Stimulated activated CD4-positive, alpha-beta T cell treated with anti-CD3 and anti-CD28 coated beads, Interleukin-12 subunit alpha, Interleukin-12 subunit beta, amount 100 ng/mL, for 4 hours (primary cell): ENCODE data around the gene LRSAM1.

Source experiments
- DNase-seq: peaks from one replicate; pipeline ENCODE4 v3.0.0-alpha.2; 2020

LRSAM1 gene

DNA sequence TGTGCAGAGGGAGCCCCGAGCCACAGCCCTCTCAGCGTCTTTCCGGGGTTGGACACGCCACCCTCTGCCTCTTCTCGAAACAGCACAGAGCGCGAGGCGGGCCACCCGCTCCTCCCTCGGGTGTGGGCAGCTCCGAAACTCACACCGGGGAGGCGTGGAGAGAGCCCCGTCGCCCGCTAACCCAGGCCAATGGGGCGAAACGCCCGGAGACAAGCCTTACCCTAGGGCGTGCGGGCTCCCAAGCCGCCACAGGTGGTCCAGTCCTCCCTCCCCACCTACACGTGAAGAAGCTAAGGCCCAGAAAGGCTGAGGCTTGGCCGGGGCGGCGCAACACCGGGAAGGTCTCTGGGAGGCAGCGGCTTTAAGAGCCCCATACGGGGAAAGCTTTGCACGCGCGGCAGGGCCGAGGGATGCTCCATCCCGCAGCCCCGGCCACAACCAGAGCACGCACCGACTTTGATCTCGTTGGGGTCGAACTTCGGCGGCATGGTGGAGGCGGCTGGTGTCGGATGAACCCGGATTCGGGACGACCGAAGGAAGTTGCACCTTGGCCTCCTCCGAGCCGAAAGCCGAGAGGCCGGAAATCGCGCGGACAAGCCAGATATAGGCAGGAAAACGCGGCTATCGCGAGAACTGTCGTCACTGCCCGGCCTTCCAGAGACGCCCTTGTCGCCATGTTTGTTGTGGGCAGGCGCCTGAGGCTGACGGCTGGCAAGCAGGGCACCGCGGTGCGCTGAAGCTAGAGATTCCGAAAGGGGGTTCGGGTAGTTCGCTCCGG lies at the start of gene LRSAM1, which contains the start of gene RPL12:
LRSAM1 (plus strand) TSS at position 681 of the 778 bp plus-strand sequence. CDS start 3,018 bp downstream, outside the sequence.
RPL12 (minus strand) TSS at position 577 of the 778 bp plus-strand sequence; CDS start at position 488, 89 bp downstream.
- peak; percentile 100 for DNase-seq

DNA sequence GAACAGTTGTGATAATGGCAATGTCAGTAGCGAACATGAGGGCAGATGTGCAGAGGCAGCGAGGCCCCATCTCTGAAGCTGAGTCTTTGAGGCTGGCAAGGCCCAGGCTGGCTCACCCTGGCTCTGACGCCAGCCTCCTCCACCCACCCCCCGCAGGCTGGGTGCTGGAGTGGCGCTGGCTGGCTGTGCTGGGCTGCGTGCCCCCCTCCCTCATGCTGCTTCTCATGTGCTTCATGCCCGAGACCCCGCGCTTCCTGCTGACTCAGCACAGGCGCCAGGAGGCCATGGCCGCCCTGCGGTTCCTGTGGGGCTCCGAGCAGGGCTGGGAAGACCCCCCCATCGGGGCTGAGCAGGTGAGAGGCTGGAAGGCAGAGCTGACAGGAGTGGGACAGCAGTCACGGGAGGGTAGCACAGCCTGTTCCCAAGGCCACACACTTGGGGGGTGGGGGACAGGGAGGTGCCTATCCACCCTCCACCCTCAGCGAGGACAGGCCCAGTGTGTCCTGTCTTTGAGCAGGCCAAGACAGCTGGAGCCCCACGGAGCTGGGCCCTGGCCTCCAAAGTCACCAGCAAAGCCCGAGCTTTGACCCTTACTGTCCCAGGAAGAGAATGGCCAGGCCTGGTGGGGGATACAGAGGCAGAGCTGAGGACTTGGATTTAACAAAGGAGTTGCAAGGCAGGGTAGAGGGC lies 48.8 kb upstream of the LRSAM1 start:
- DNase-seq = no peak

DNA sequence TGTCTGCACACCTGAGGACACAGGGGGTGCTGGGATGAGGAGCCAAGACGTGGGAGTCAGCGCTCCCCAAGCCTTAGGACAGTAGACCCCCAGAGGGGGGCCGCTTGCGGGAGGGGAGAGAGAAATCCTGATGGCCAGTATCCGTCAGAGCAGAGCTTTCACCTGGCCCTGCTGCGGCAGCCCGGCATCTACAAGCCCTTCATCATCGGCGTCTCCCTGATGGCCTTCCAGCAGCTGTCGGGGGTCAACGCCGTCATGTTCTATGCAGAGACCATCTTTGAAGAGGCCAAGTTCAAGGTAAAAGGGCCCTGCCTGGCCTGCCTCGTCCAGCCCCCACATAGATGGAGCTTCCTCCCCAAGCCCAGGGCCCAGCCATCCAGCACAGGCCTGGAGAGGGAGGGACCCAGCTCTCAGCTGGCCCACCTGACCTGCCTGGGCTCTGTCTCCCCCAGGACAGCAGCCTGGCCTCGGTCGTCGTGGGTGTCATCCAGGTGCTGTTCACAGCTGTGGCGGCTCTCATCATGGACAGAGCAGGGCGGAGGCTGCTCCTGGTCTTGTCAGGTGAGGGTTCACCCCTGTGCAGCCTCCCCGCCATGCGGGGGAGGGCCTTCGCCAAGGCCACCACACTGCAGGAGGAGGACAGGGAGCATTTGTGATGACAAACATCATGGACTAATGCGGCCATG lies 47.7 kb upstream of the LRSAM1 start:
- no peak for DNase-seq

DNA sequence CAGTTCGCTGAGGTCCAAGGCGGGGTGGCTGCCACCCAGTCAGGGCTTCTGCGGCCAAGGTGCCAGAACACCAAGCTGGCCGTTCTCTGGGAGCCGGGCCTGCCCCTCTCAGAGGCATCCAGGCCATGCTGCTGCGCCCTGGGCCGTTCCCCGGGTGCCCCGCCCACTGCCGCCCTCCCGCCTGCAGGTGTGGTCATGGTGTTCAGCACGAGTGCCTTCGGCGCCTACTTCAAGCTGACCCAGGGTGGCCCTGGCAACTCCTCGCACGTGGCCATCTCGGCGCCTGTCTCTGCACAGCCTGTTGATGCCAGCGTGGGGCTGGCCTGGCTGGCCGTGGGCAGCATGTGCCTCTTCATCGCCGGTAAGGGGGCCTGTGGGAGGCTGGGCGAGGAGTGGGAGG lies 46.7 kb upstream of the LRSAM1 start:
- no peak for DNase-seq

DNA sequence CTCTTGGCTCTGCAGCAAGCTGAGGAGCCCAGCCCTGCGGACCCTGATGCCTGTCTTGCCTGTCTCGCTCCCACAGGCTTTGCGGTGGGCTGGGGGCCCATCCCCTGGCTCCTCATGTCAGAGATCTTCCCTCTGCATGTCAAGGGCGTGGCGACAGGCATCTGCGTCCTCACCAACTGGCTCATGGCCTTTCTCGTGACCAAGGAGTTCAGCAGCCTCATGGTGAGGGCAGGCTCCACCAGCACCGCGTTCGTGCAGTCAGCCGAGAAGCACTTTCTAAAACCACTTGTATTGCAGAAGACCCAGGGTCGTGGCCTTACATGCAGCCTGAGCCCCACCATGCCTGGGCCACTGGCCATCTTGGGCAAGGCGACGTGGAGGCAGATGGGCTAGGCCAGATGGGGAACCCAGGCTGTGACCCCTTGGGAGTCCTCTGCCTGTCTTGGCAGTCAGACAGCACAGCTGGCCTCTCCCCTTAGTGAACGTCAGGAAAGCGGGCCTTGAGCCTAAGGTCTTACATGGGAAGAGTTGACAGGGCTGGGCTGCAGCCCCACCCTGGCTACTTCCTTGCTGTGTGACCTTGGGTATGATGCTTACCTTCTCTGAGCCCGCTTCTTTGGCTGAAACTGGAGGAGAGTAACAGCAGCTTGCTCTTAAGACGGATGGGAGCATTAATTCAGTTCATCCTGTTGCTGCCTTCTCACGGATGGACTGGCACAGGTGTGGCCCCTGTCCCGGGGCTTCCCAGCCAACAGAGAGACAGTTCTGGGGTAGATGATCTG lies 45.8 kb upstream of the LRSAM1 start:
- DNase-seq = no peak

DNA sequence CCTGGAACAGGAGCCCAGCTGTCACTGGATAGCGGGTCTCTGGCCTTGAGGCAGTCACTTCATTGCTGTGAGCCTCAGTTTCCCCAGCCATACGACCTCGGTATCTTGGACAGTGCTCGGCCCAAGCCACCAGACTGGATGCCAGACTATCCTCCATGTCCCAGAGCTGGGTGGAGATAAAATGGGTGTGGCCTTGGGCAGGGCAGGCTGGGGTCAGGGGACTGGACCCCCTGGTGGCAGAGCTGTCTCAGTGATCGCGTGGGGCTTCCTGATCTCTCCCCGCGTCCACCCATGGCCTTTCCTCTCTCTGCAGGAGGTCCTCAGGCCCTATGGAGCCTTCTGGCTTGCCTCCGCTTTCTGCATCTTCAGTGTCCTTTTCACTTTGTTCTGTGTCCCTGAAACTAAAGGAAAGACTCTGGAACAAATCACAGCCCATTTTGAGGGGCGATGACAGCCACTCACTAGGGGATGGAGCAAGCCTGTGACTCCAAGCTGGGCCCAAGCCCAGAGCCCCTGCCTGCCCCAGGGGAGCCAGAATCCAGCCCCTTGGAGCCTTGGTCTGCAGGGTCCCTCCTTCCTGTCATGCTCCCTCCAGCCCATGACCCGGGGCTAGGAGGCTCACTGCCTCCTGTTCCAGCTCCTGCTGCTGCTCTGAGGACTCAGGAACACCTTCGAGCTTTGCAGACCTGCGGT lies 44.4 kb upstream of the LRSAM1 start:
- no peak for DNase-seq

DNA sequence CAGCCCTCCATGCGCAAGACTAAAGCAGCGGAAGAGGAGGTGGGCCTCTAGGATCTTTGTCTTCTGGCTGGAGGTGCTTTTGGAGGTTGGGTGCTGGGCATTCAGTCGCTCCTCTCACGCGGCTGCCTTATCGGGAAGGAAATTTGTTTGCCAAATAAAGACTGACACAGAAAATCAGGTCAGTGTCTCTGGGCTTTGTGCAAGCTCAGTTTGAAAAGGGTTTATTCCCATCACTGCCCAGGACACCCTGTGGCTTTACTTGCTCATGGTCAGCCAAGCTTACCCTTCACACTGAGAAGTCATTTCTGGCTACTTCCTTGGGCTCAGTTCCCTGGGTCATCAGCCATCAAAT lies 43.8 kb upstream of the LRSAM1 start:
- no peak for DNase-seq

DNA sequence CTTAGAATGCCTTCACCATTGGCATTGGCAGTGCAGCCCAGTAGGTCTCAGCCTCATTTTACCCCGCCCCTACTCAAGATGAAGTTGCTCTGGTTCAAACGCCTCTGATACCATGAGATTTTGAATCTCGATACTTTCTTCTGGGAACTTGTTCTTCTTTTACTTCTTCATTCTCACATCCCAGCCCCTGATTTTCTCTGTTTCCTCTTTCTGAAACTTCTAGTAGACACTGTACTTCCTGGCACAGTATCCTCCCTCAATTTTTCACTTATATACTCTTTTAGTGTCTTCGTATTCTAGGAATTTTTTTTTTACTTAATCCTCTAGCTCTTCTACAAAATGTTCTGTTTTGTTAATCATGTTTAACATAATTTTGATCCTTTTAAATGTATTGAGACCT lies 40.2 kb upstream of the LRSAM1 start:
- no peak for DNase-seq

DNA sequence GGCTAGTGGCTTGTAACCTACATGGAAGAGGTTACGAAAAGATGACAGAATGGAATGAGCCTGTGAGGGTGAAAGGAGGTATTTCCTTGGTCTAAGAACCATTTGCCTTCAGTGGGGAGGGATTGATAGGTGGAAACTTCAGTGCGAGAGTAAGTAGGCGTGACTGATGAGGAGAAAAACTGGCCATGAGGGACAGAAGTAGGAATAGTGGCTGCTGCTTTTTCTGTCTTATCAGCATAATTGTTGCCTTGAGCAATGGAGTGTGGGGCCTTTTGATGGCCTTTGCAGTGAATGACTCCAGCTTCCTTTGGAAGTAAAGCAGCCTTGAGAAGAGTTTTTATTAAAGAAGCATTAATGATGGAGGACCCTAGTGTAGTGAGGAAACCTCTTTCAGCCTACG lies 36.2 kb upstream of the LRSAM1 start:
- DNase-seq = no peak

DNA sequence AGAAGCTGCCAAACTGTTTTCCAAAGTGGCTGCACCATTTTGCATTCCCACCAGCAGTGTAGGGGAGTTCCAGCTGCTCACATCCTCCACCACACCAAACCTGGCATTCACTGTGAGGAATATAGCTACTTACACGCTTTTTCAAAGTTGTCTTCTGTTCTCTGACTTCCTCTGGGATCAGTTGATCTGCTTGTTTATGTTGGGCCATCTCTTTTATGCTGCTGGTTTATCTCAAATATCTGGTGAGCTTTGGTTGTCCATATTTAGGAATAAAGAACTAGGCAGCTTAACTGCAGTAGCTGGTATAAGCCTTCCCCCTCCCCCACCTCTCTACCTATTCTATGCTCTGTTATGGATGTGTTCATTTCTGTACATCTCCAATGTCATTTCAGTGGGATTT lies 35.7 kb upstream of the LRSAM1 start:
- no peak for DNase-seq

DNA sequence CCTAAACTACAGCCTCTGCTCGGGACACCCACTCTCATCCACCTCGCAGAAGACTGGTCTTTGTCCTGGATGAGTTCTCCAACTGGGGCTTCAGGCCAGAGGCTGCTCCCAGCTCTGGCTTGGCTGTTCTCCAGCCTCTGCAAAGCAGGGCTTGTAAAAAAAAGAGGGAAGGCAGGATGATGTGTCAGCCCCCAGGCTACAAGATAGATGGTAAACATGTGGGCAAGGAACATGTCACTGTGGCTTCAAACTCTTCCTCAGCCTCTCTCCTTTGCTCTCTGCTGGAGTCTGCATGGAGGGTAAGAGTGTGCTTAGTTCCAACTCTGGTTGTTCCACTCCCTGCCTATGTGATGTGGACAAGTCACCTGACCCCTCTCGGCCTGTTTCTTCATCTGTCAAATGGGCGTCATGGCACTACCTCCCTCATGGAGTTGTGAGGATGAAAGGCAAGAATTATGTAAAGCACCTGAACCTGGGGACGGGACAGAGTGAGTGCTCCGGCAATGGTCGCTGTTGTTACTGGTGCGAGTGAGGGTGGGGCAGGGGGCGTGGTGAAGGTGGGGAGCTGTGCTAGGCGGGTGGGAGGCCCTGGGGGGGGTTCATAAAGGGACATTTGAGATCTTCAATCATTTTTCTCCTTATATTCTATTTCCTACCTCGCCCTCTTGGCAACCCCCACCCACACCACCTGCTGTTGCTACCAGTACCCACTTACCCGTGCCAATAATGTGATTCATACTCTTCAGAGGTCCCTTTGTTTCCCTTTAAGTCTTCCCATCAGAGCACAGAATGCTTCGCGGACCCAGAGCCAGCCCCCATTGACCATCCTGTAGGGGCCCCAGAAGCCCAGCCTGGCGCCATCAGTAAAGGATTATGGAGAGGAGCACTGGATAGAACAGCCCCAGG lies 33.9 kb upstream of the LRSAM1 start:
- no peak for DNase-seq

DNA sequence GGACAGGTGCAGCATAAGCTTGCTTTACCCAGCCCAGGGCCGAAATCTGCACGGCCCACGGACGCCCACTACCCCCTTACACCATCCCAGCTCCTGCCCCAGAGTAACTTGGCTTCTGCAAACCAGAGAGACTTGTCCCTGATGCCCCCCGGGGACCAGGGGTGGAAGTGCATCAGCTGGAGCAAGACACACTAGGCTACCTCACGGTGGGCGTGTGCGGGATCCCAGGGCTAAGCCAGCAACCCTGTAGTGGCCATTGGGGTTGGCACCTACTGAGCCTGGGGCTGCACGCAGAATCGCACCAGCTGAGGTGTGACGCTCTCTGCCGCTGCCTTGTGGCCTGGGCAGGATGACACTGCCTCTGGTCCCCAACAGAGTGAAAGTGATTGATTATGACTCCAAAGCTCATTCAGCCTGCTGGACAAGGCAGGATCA lies 33.3 kb upstream of the LRSAM1 start:
- peak; percentile 36 for DNase-seq

DNA sequence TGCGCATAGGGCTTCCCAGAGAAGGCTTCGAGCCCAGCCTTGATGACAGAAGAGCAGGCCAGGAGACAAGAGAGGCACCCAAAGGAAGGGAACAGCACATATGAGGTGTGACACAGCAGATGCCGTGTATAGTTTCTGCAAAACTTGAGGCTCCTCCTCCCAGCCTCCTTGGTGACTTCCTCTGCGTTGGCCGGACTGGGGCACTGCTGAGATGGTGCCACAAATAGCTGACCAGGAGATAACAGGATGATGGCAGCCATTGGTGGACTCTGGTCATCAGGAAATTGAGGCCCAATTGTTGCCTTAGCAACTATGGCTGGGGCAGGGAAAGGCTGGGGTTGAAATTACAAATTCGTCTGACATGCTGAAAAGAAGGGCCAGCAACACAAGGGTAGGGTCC lies 32.0 kb upstream of the LRSAM1 start:
- DNase-seq = no peak

DNA sequence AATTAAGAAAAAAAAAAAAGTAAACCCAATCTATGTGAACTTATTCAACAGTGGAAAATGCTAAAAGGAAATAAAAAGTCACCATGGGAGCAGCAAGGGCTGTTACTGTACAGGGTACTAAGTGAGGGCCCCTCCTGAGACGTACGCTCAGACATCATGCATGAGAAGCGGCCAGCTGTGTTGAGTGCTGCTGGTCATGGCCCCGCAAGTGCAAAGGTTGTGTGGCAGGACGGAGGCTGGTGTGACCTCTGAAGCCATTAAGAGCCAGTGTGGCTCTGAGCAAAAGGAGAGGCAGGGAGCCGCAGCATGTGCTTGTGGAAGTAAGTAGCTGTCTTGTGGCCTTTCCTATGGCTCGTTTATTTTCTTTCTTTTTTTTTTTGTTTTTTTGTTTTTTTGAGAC lies 30.3 kb upstream of the LRSAM1 start:
- no peak for DNase-seq

DNA sequence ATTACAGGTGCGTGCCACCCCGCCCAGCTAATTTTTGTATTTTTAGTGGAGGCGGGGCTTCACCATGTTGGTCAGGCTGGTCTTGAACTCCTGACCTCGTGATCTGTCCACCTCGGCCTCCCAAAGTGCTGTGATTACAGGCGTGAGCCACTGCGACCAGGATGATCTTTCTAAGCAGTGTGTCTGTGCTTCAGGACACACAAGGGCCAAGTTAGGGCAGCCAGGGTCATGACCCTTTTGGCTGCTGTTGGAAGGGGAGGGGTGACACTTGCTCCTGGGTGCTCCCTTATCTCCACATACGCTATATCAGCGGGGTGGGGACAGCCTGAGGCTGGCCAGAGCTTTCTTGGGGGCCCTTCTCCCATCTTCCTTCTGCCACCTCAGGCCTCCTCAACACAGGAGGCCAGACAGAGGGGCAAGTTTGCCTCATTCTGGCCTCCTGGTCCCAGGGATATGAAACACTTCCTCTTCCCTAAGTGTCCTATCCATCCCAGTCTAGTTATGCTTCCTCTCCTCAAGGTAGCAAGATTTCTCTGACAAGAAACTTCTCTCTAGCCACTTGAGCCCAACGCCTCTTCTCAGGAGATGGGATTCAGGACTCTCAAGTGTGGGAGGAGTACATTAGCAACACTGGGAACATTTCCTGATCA lies 29.1 kb upstream of the LRSAM1 start:
- no peak for DNase-seq

DNA sequence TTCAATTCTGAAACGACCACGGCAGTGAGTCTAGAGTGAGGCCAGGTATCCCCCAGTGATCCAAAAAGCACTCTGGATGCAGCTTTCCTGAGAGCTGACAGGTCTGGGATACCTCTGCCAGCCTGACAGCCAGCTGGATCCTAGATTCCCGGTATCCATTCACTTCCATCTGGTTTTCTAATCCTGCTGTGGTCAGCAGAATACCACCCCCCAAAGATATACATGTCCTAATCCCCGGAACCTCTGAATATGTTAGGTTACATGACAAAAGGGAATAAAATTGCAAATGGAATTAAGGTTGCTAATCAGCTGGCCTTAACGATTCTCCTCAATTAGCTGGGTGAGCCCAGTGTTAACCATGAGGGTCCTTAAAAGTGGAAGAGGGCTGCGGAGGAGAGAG lies 28.5 kb upstream of the LRSAM1 start:
- DNase-seq = no peak

DNA sequence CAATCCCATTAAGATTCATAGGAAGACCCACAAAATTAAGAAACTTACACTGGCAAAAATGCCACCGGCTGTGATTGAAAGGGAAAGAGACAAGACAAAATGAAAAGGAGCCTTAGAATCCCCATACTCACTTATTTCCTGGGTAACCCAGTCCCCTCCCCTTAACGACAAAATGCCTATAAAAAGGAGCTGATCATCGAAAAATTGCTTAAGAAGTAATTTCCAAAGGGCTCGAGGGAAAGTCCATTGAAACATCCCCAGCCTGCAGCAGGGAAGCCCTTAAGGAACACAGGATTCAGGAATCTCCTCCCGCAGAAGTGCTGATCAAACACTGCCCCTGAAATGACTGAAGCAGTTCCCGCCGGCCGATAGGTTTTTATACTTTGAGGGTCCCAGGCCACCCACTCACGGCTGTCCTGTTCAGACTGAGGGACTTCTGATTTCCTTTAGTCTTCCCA lies 27.8 kb upstream of the LRSAM1 start:
- DNase-seq = no peak

DNA sequence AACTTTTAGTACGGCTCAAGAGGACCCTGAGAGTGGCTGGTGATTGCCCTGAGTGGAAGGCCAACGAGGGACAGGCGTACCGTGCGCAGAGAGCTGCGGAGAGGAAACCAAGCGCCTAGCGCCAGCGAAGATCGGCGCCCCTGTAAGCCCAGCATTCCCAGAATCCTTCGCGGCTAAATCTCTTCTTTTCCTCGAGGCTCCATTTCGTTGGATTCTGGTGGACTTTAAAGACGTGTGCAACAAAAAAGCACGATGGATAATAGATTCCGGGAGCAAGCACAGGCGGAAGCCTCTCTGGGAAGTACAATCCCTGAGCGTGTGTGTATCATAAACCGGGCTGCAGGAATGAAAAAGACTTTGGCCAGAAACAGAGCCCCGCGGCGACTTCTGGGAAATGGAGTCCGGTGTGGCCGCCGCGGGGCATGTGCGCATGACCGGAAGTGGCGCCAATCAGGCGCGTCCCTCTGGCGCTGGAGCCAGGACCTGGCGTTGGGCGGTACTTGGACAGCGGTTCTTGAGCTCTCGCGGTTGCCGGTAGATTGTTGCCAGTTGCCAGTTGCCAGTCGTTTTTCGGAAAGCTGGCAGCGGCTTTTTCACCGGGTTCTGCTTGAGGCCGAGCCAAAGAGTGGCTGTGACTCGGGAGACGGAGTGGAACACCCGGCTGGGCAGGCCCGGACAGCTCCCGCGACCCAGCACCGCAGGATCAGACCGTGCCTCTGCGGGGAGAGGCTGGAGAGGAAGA lies 27.2 kb upstream of the LRSAM1 start, which contains the start of gene ZNF79:
ZNF79 (plus strand) TSS at position 449 of the 742 bp plus-strand sequence. CDS start 406 bp downstream, outside the sequence.
- peak; percentile 89 for DNase-seq

DNA sequence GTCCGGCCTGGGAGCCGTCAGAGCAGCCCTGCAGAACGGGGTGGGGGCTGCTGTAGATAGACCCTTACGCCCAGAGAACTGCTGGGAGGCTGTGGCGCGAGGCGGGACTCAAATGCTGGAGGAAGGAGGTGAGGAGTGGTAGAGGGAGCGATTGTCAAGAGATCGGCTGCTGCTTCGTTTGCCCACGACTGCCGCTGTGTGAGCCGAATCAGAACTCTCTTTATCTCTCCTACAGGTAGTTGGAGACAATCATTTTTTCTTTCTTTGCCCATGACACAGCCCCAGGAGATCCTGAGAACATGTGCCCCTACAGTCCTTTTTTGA lies 26.7 kb upstream of the LRSAM1 start:
- peak; percentile 34 for DNase-seq

DNA sequence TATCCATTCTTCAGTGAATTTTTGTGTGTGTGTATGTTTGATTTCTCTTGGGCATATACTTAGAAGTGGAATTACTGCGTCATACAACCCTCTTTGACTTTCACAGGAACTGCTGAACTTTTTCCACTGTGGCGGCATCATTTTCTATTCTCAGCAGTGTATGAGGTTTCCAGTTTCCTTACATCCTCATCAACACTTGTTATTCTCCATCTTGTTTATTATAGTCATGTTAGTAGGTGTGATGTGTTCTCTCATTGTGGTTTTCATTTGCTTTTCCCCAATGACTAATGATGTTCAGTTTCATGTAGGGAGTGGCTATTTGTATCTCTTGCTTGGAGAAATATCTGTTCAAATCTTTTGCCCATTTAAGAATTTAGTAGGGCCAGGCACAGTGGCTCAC lies 24.6 kb upstream of the LRSAM1 start:
- DNase-seq = no peak
